IPS DF 6.9 (cell line): ENCODE data around the gene OR2D2.
A peak's percentile ranks its signal among the peaks of the same experiment; 100 is the strongest.
"Not testable (repeated sequence)": the region's sequence is repeated elsewhere in the genome, so short reads cannot be mapped to it uniquely, and the experiment has no call there.

Source experiments
- DNase-seq: peaks from one replicate; pipeline ENCODE4 v3.0.0-alpha.2; 2013; ENCODE audit warnings: low read depth, low spot score
- H3K27ac ChIP-seq: one replicate; pipeline ENCODE4 v1.5.1; 2013; ENCODE audit warnings: low read length, control low read depth
- H3K27me3 ChIP-seq: 2 replicates; pipeline ENCODE4 v1.6.1; 2013; ENCODE audit warnings: mild to moderate bottlenecking, low read length; ENCODE audit not compliant: control insufficient read depth, insufficient read depth
- H3K36me3 ChIP-seq: 2 replicates; pipeline ENCODE4 v1.6.1; 2013; ENCODE audit warnings: low read length; ENCODE audit not compliant: control insufficient read depth, insufficient read depth
- H3K4me1 ChIP-seq: 2 replicates; pipeline ENCODE4 v1.6.1; 2013; ENCODE audit warnings: low read length; ENCODE audit not compliant: control insufficient read depth, insufficient read depth
- H3K4me3 ChIP-seq: 2 replicates; pipeline ENCODE4 v1.5.1; 2013; ENCODE audit warnings: mild to moderate bottlenecking, low read length
- H3K9me3 ChIP-seq: 2 replicates; pipeline ENCODE4 v1.6.1; 2013; ENCODE audit warnings: low read length, inconsistent platforms; ENCODE audit not compliant: control insufficient read depth, insufficient read depth
- WGBS: extraction: QIAGEN DNeasy Blood & Tissue Kit; methylation state at CpG from one replicate; pipeline ENCODE4 v1.1.7; 2013; ENCODE audit warnings: mixed read lengths, missing lambda C conversion rate; ENCODE audit not compliant: insufficient read length, insufficient coverage; 5-methylcytosine and 5-hydroxymethylcytosine counted together

The OR2D2 gene

DNA sequence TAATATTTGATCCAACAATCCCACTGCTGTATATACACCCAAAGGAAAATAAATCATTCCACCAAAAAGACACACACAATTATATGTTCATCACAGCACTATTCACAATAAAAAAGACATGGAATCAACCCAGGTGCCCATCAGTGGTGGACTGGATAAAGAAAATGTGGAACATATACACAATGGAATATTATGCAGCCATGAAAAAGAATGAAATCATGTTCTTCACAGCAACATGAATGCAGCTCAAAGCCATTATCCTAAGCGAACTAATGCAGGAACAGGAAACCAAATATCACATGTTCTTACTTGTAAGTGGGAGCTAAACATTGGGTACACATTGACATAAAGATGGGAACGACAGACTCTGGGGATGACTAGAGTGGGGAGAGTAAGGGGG is 27.4 kb upstream of the OR2D2 start:
- no peaks in the 10 kb centered on the region for H3K27me3 ChIP-seq
- WGBS: no CpG with 5 or more reads among the region's 2 CpGs
- DNase-seq: no peak
- no peaks in the 10 kb centered on the region for H3K36me3 ChIP-seq
- no peak overlapping the region for H3K27ac ChIP-seq
- no peak overlapping the region for H3K4me3 ChIP-seq
- H3K4me1 ChIP-seq: no peaks in the 10 kb centered on the region
- no peaks in the 10 kb centered on the region for H3K9me3 ChIP-seq

DNA sequence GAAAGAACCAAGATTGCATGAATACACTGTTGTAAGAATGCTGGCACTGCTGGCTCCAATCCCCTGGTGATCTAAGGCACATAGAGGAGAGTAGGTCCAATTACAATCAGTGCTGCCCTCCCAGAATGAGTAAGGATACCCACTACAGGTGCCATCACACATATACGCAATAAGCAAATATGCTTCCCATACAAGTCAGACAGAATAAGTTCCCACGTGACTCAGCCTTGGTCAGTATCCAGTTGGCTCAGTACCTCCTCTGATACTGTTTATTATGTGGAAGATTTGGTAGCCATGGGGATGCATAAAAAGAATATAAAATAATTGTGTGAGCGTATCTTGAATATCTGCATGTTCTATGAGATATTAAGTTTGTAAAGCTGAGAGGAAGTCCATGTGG is 19.6 kb upstream of the OR2D2 start:
- Histone ChIP-seq H3K27ac (no peak overlapping the region), H3K4me1 (no peaks in the 10 kb centered on the region), H3K27me3 (no peaks in the 10 kb centered on the region), H3K4me3 (no peak overlapping the region), H3K36me3 (no peaks in the 10 kb centered on the region), H3K9me3 (no peaks in the 10 kb centered on the region)
- WGBS: 100% methylated on average over 1 of the region's 3 CpGs
- no peak for DNase-seq

DNA sequence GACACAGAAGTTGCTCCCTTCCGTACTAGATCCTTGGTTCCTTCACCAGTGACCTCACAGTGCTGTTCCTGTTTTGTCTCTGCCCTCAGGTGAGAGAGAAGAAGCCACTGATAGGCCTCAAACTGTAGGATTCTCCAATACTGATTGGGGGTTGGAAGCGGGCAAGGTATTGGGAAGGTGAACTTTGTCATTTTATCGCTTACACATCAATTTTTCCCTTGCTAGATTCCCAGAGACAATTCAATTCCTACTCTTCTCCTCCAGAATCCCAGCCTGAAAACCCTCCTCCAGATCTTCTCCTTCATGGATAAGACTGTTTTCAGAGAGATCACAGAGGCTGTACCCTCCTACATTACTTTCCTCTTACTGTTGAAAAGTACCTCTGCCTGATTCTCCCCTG is 19.1 kb upstream of the OR2D2 start:
- Histone ChIP-seq H3K4me1 (no peaks in the 10 kb centered on the region), H3K27me3 (no peaks in the 10 kb centered on the region), H3K4me3 (no peak overlapping the region), H3K9me3 (no peaks in the 10 kb centered on the region), H3K27ac (no peak overlapping the region), H3K36me3 (no peaks in the 10 kb centered on the region)
- DNase-seq: no peak
- WGBS: no CpG with 5 or more reads among the region's 3 CpGs

DNA sequence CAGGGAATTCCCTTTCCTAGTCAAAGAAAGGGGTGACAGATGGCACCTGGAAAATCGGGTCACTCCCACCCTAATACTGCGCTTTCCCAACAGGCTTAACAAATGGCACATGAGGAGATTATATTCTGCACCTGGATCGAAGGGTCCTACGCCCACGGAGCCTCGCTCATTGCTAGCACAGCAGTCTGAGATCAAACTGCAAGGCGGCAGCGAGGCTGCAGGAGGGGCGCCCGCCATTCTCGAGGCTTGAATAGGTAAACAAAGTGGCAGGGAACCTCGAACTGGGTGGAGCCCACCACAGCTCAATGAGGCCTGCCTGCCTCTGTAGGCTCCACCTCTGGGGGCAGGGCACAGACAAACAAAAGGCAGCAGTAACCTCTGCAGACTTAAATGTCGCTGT is 12.5 kb upstream of the OR2D2 start:
- H3K27ac ChIP-seq, H3K36me3 ChIP-seq, H3K4me1 ChIP-seq, H3K9me3 ChIP-seq, DNase-seq, H3K27me3 ChIP-seq, H3K4me3 ChIP-seq: not testable (repeated sequence)
- no CpG with 5 or more reads among the region's 13 CpGs for WGBS

DNA sequence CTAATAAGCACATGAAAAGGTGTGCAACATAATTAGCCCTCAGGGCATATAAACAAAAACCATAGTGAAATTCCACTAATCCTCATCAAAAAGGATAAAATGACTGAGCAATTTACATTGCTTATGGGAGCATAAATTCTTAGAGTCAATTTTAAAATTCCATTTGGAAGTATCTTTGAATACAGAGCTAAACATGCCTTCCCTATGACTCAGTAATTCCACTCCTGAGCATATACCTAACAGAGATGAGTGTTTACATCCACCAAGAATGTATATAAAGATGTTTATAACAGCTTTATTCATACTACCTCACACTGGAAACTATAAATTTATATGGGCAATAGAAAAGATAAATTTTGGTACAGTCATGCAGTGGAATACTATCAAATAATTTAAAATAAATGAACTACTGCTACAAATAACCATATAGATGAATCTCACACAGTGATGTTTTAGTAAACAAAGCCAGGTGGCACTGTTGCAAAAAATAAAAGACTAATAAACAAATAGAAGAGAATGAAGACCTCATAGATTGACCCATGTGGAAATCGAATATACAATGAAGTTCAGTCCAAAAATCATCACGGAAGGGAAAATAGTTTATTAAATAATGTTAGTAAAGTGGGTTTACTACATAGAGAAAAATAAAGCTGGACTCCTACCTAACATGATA is 8.2 kb upstream of the OR2D2 start:
- H3K36me3 ChIP-seq: no peaks in the 10 kb centered on the region

DNA sequence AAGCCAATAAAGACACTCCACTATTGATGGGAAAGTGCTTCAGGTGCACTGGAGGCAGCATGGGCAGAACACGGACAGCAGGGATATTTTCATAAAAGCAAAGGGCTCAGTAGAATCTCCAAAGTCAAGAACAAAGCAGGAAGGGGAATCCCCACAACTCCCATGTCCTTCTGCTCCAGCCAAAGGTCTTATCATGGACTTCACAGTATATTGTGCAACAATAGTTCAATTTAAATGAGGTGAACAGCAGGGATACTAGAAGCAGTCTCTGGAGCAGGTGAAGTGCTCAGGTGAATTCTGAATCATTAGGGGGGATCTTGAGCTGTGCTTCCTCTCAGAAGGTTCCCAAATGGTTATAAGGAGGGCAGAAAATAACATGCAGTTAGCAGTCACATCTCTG is 6.6 kb upstream of the OR2D2 start:
- H3K27me3 ChIP-seq: no peaks in the 10 kb centered on the region
- no peak overlapping the region for H3K27ac ChIP-seq
- H3K36me3 ChIP-seq: no peaks in the 10 kb centered on the region
- no peaks in the 10 kb centered on the region for H3K4me1 ChIP-seq
- no peak for DNase-seq
- WGBS: no CpG with 5 or more reads among the region's 1 CpG
- H3K4me3 ChIP-seq: no peak overlapping the region
- H3K9me3 ChIP-seq: no peaks in the 10 kb centered on the region

More for the DNA sequence above, 8.2 kb upstream of the OR2D2 start:
- no peak overlapping the region for H3K4me3 ChIP-seq
- H3K9me3 ChIP-seq: no peaks in the 10 kb centered on the region
- H3K27me3 ChIP-seq: no peaks in the 10 kb centered on the region
- no peak overlapping the region for H3K27ac ChIP-seq
- no peak for DNase-seq
- no peaks in the 10 kb centered on the region for H3K4me1 ChIP-seq
- no CpG with 5 or more reads among the region's 2 CpGs for WGBS

DNA sequence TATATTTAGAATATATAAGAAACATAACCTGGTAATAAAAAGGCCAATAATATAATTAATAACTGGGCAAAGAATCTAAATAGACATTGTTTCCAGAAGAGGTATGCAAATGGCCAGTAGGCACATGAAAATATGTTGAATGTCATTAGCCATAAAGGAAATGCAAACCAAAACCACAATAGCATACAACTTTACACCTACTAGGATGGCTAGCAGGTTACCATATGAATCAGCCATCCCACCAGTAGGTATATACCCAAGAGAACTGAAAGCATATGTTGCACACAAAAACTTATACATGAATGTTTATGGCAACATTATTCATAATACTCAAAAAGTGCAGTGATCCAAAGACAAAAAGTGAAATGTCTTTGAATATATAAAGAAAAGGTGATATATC is 2.7 kb upstream of the OR2D2 start:
- Histone ChIP-seq H3K36me3 (no peaks in the 10 kb centered on the region), H3K27ac (no peak overlapping the region), H3K4me3 (no peak overlapping the region), H3K9me3 (no peaks in the 10 kb centered on the region), H3K4me1 (no peaks in the 10 kb centered on the region), H3K27me3 (no peaks in the 10 kb centered on the region)
- no peak for DNase-seq

DNA sequence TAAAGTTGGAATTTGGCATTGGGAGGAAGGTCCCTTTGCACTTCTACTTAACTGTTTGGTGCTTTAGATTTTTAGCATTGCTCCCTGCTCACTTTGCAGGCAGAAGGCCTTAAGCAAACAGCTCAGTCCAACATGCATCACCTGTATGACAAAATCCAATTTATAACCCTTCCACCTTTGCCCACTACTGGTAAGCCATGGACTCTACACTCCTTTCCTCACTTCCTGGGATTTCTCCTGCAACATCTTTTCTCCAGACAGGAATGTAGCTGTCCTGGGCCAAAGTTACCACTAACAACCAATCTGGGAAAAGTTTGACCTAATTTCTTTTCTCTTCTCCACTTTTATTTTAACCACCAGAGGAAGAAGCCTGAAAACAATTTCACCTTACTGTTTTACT is 1.8 kb upstream of the OR2D2 start:
- Histone ChIP-seq H3K4me3 (no peak overlapping the region), H3K36me3 (no peaks in the 10 kb centered on the region), H3K27me3 (no peaks in the 10 kb centered on the region), H3K27ac (no peak overlapping the region), H3K9me3 (no peaks in the 10 kb centered on the region), H3K4me1 (no peaks in the 10 kb centered on the region)
- DNase-seq: peak; percentile 1

DNA sequence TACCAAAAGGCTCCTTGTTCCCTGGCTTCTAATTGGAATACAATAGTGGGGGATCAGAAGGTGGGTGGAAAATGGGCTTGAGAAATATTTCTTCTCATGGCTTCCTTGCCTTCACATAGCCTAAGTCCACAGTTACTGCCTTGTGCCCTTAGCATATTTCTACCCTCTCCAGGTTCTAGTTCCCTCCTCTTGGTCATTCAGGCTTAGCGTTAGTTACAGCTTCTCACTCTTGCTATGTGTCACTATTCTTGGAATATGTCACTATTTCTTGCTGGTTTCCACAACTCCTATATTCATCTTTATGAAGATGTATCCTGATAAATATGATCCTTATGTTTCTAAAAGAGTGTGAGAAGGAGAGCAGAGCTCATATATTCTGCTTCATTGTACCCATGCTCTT is 2.5 kb downstream of the OR2D2 start:
- Histone ChIP-seq H3K9me3 (no peaks in the 10 kb centered on the region), H3K4me3 (no peak overlapping the region), H3K27ac (no peak overlapping the region), H3K4me1 (no peaks in the 10 kb centered on the region), H3K36me3 (no peaks in the 10 kb centered on the region), H3K27me3 (no peaks in the 10 kb centered on the region)
- WGBS: no CpG with 5 or more reads among the region's 1 CpG
- DNase-seq: no peak

DNA sequence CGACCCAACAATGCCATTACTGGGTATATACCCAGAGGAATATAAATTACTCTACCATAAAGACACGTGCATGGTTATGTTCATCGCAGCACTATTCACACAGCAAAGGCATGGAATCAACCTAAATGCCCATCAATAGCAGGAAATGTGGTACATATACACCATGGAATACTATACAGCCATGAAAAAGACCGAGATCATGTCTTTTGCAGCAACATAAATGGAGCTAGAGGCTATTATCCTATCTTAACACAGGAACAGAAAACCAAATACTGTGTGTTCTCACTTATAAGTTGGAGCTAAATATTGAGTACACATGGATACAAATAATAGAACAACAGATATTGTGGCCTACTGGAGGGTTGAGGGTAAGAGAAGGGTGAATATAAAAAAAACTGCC is 3.5 kb downstream of the OR2D2 start:
- Histone ChIP-seq H3K36me3 (no peaks in the 10 kb centered on the region), H3K27me3 (no peaks in the 10 kb centered on the region), H3K27ac (no peak overlapping the region), H3K4me3 (no peak overlapping the region), H3K9me3 (no peaks in the 10 kb centered on the region), H3K4me1 (no peaks in the 10 kb centered on the region)
- DNase-seq: no peak
- no CpG with 5 or more reads among the region's 4 CpGs for WGBS

DNA sequence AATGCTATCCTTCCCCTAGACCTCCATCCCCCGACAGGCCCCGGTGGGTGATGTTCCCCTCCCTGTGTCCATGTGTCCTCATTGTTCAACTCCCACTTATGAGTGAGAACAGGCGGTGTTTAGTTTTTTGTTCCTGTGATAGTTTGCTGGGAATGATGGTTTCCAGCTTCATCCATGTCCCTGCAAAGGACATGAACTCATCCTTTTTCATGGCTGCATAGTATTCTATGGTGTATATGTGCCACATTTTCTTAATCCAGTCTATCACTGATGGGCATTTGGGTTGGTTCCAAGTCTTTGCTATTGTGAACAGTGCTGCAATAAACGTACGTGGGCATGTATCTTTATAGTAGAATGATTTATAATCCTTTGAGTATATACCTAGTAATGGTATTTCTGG is 4.6 kb downstream of the OR2D2 start:
- H3K36me3 ChIP-seq, H3K4me3 ChIP-seq, DNase-seq, H3K4me1 ChIP-seq, H3K9me3 ChIP-seq, H3K27ac ChIP-seq, H3K27me3 ChIP-seq: not testable (repeated sequence)
- no CpG with 5 or more reads among the region's 5 CpGs for WGBS
